Sigmoid colon (tissue), 7 donors: ENCODE measurements around the gene HIRA. TPM values are rescaled to one million over a fixed set of nuclear protein-coding genes. Genes with fewer than 3 reads are reported as not detected.

Source experiments
- DNase-seq: peaks from one replicate; pipeline ENCODE4 v3.0.0-alpha.2; 2019
- H3K27ac ChIP-seq, 4 donors: fragments of 200-600 bp; sonication (generic); one replicate each; pipeline ENCODE4 v1.5.1; 2016 to 2019; ENCODE audit warnings: mild to moderate bottlenecking in 1 of 4
- H3K27me3 ChIP-seq, 3 donors: fragments of 200-600 bp; sonication (generic); one replicate each; pipeline ENCODE4 v1.5.1; 2019; ENCODE audit warnings: mild to moderate bottlenecking in 1 of 3
- H3K36me3 ChIP-seq, 4 donors: fragments of 200-600 bp; sonication (generic); one replicate each; pipeline ENCODE4 v1.5.1; 2016 to 2019
- H3K4me1 ChIP-seq, 4 donors: fragments of 200-600 bp; sonication (generic); one replicate each; pipeline ENCODE4 v1.5.1; 2017 to 2019
- H3K4me3 ChIP-seq, 4 donors: fragments of 200-600 bp; sonication (generic); one replicate each; pipeline ENCODE4 v1.5.1; 2017 to 2019; ENCODE audit warnings: mild to moderate bottlenecking in 2 of 4, moderate library complexity in 1 of 4
- H3K9me3 ChIP-seq, 4 donors: fragments of 200-600 bp in 3 of 4; sonication (generic) in 3 of 4; one replicate each; pipeline versions ENCODE4 v1.5.1 to v1.6.1; 2013 to 2019
- CTCF ChIP-seq, 4 experiments: fragments of 450-650 bp in 3 of 4; fragments of 200-600 bp in 1 of 4; IDR thresholded peaks; one replicate each; pipeline ENCODE4 v1.5.1; 2016 to 2019; ENCODE audit warnings: antibody characterized with exemption in 4 of 4, mild to moderate bottlenecking in 3 of 4, moderate library complexity in 2 of 4
- EP300 ChIP-seq, 4 donors: sonication (generic); formaldehyde crosslinking; IDR thresholded peaks; one replicate each; pipeline ENCODE4 v1.6.1; 2017; ENCODE audit warnings: antibody characterized with exemption in 4 of 4
- POLR2A ChIP-seq, 2 donors: fragments of 450-650 bp; IDR thresholded peaks; one replicate each; pipeline ENCODE4 v1.6.1; 2016; ENCODE audit warnings: antibody characterized with exemption in 2 of 2, mild to moderate bottlenecking in 2 of 2, moderate library complexity in 2 of 2
- POLR2AphosphoS5 ChIP-seq, 4 donors: sonication (generic); formaldehyde crosslinking; IDR thresholded peaks; one replicate each; pipeline ENCODE4 v1.6.1; 2017; ENCODE audit warnings: antibody characterized with exemption in 4 of 4
- WGBS, 2 donors: extraction: QIAGEN DNeasy Blood & Tissue Kit; methylation state at CpG; one replicate each; pipeline ENCODE4 v1.1.7; 2013; 5-methylcytosine and 5-hydroxymethylcytosine counted together
- intact Hi-C: fragments of 100-400 bp; cut with DNase I; formaldehyde crosslinking; loops from one replicate; pipeline ENCODE4 v1.15.1; 2023
- polyA plus RNA-seq, 3 donors: library from polyadenylated mRNA; stranded (reverse); fragments of 200-250 nt; gene quantifications; one replicate each; pipeline ENCODE4 v1.2.3, GENCODE V29; 2013
- total RNA-seq, 4 donors: library from RNA; depleted of rRNA; stranded (reverse); fragments of >200 nt; gene quantifications; one replicate each; pipeline ENCODE4 v1.1.0, GENCODE V29; 2016
- donor health status: healthy with polysubstance abuse.
- donor health status: Bipolar disorder and iron deficiency.
- donor health status: healthy.

HIRA gene
- total and polyA plus RNA-seq, 7 donors = 11.1 to 25.0 (median 15.3) TPM

DNA sequence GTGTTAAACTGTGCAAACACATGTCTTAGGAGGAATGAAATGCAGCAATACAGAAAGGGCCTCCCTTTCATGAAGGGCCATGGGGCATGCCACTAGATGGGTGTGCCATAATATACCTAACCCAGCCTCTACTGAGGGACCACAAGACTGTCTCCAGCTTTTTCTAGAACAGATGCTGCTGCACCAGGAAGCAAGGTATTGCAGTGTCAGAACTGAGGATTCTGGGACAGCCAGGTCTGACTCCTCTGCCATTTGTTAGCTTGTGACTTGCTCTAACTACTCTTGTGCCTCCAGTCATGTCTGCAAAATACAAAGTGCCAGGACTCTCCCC lies 53.2 kb downstream of the HIRA start:
- Histone ChIP-seq H3K27me3 (no peaks in the 10 kb centered on the region), H3K9me3 (no peaks in the 10 kb centered on the region), H3K36me3 (peaks cover 44 to 83% (median 51%) of the 10 kb centered on the region in 4 donors), H3K27ac (no peak overlapping the region), H3K4me3 (no peak overlapping the region), H3K4me1 (no peaks in the 10 kb centered on the region)
- no peak for DNase-seq
- TF ChIP-seq POLR2A (IDR thresholded peaks at IDR 0.05) (no peak), POLR2AphosphoS5 (IDR thresholded peaks at IDR 0.05) (no peak), CTCF (IDR thresholded peaks at IDR 0.05) (no peak), EP300 (IDR thresholded peaks at IDR 0.05) (no peak)
- intact Hi-C loops = no loop called here

- H3K27me3 ChIP-seq = no peaks in the 10 kb centered on the region
- DNase-seq = peak; percentile 26
- H3K4me3 ChIP-seq = no peak overlapping the region
- H3K4me1 ChIP-seq = no peaks in the 10 kb centered on the region
- WGBS, 2 donors = 96% methylated on average over 10 of the region's 10 CpGs
- peaks cover 40 to 83% (median 45%) of the 10 kb centered on the region in 4 donors for H3K36me3 ChIP-seq
- no peak overlapping the region for H3K27ac ChIP-seq
- no peaks in the 10 kb centered on the region for H3K9me3 ChIP-seq
- no peak for TF ChIP-seq CTCF (IDR thresholded peaks at IDR 0.05)
- TF ChIP-seq EP300 (IDR thresholded peaks at IDR 0.05) = no peak
- TF ChIP-seq POLR2A (IDR thresholded peaks at IDR 0.05) = no peak
- no peak for TF ChIP-seq POLR2AphosphoS5 (IDR thresholded peaks at IDR 0.05)
- intact Hi-C loops = no loop called here
Measured at GRCh38 chr22:19377565-19378343, 53.8 kb downstream of the HIRA start.

GRCh38 chr22:19376971-19377370 lies 54.6 kb downstream of the HIRA start:
- no peaks in the 10 kb centered on the region for H3K27me3 ChIP-seq
- intact Hi-C loops = no loop called here
- 92 to 93% methylated on average over 2 of the region's 2 CpGs for WGBS, 2 donors
- TF ChIP-seq POLR2AphosphoS5 (IDR thresholded peaks at IDR 0.05) (no peak), EP300 (IDR thresholded peaks at IDR 0.05) (no peak), CTCF (IDR thresholded peaks at IDR 0.05) (no peak), POLR2A (IDR thresholded peaks at IDR 0.05) (no peak)
- H3K4me1 ChIP-seq = no peaks in the 10 kb centered on the region
- H3K36me3 ChIP-seq = peaks cover 32 to 82% (median 38%) of the 10 kb centered on the region in 4 donors
- no peak overlapping the region for H3K27ac ChIP-seq
- H3K4me3 ChIP-seq = no peak overlapping the region
- H3K9me3 ChIP-seq = no peaks in the 10 kb centered on the region
- peak; percentile 11 for DNase-seq

GRCh38 chr22:19376247-19376646 lies 55.3 kb downstream of the HIRA start:
- Histone ChIP-seq H3K27me3 (no peaks in the 10 kb centered on the region), H3K4me3 (no peak overlapping the region), H3K27ac (no peak overlapping the region), H3K4me1 (no peaks in the 10 kb centered on the region), H3K36me3 (peaks cover 31 to 82% (median 36%) of the 10 kb centered on the region in 4 donors), H3K9me3 (no peaks in the 10 kb centered on the region)
- 96 to 97% methylated on average over 3 of the region's 3 CpGs for WGBS, 2 donors
- intact Hi-C loops = no loop called here
- TF ChIP-seq POLR2A (IDR thresholded peaks at IDR 0.05) (no peak), CTCF (IDR thresholded peaks at IDR 0.05) (no peak), POLR2AphosphoS5 (IDR thresholded peaks at IDR 0.05) (no peak), EP300 (IDR thresholded peaks at IDR 0.05) (no peak)
- DNase-seq = no peak

DNA sequence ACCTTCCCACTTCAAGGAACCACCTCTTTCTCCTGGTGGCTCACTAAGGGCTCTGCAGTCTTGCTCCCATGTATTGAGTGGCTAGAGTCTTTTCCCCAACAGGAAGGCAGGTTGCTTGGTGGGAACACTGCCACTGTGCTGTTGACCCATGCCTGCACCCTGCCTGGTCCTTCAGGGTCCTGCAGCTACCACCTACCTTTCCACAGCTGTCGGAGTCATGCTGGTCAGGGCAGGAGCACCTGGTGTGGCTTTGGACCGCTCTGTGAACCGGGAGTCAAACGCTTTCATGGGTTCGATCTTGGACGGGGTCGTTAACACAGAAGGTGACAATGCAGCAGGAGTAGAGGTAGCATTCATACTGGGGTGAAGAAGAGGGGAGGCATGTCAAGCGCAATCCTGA lies 56.1 kb downstream of the HIRA start:
- WGBS, 2 donors = 97 to 98% methylated on average over 8 of the region's 8 CpGs

More for the DNA sequence above, 56.1 kb downstream of the HIRA start:
- no peaks in the 10 kb centered on the region for H3K4me1 ChIP-seq
- no peak for TF ChIP-seq CTCF (IDR thresholded peaks at IDR 0.05)
- no peak for TF ChIP-seq POLR2AphosphoS5 (IDR thresholded peaks at IDR 0.05)
- TF ChIP-seq POLR2A (IDR thresholded peaks at IDR 0.05) = no peak
- TF ChIP-seq EP300 (IDR thresholded peaks at IDR 0.05) = no peak
- DNase-seq = peak; percentile 18
- H3K36me3 ChIP-seq = peaks cover 31 to 84% (median 39%) of the 10 kb centered on the region in 4 donors
- H3K27me3 ChIP-seq = no peaks in the 10 kb centered on the region
- no peak overlapping the region for H3K27ac ChIP-seq
- no peaks in the 10 kb centered on the region for H3K9me3 ChIP-seq
- intact Hi-C loops = no loop called here
- no peak overlapping the region for H3K4me3 ChIP-seq
